ENCODE measurements around the gene PCDHB2.

DNA sequence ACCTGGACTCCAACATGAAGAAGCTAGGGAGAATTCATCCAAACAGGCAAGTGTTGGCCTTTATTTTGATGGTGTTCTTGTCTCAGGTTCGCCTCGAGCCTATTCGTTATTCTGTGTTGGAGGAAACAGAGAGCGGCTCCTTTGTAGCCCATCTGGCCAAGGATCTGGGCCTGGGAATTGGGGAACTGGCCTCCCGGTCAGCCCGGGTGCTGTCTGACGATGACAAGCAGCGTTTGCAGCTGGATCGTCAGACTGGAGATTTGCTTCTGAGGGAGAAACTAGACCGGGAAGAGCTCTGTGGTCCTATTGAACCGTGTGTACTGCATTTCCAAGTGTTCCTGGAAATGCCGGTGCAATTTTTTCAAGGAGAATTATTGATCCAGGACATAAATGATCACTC, 27.6 kb downstream of the PCDHB2 start:
- TF ChIP-seq, protein P1, sequence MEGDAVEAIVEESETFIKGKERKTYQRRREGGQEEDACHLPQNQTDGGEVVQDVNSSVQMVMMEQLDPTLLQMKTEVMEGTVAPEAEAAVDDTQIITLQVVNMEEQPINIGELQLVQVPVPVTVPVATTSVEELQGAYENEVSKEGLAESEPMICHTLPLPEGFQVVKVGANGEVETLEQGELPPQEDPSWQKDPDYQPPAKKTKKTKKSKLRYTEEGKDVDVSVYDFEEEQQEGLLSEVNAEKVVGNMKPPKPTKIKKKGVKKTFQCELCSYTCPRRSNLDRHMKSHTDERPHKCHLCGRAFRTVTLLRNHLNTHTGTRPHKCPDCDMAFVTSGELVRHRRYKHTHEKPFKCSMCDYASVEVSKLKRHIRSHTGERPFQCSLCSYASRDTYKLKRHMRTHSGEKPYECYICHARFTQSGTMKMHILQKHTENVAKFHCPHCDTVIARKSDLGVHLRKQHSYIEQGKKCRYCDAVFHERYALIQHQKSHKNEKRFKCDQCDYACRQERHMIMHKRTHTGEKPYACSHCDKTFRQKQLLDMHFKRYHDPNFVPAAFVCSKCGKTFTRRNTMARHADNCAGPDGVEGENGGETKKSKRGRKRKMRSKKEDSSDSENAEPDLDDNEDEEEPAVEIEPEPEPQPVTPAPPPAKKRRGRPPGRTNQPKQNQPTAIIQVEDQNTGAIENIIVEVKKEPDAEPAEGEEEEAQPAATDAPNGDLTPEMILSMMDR (IDR thresholded peaks at IDR 0.05) = no peak
- TF ChIP-seq EP300 (IDR thresholded peaks at IDR 0.05; ENCODE audit: low read depth) = no peak

Measured in transverse colon (tissue), 3 donors.